GM18909 (cell line): ENCODE measurements around the gene REEP5.
"Not testable (repeated sequence)": the region's sequence is repeated elsewhere in the genome, so short reads cannot be mapped to it uniquely, and the experiment has no call there.

Experiments
- ATAC-seq: cut with Tn5 transposase; IDR thresholded peaks from one replicate; pipeline ENCODE4 v1.9.1; 2021; ENCODE audit warnings: mild to moderate bottlenecking; ENCODE audit not compliant: unreplicated experiment, poor library complexity

Gene REEP5

GRCh38 chr5:112921833-112922817 lies at the start of gene REEP5:
Gene REEP5 (minus strand): TSS chr5:112922227. CDS start chr5:112922190, 37 bp downstream.
- peak; percentile 71 for ATAC-seq

- no peak for ATAC-seq
Measured at GRCh38 chr5:112971276-112971675, 49.2 kb upstream of the REEP5 start.

GRCh38 chr5:112968411-112969106 lies 46.5 kb upstream of the REEP5 start:
- no peak for ATAC-seq

GRCh38 chr5:112967520-112968083 lies 45.6 kb upstream of the REEP5 start:
- no peak for ATAC-seq

- no peak for ATAC-seq
Measured at GRCh38 chr5:112965733-112966306, 43.8 kb upstream of the REEP5 start.

- not testable (repeated sequence) for ATAC-seq
Measured at GRCh38 chr5:112963374-112963733, 41.3 kb upstream of the REEP5 start.

- ATAC-seq, result no peak
Measured at GRCh38 chr5:112960863-112961504, 39.0 kb upstream of the REEP5 start.

- ATAC-seq, result no peak
Measured at GRCh38 chr5:112960315-112960714, 38.3 kb upstream of the REEP5 start.

GRCh38 chr5:112959872-112960271 lies 37.8 kb upstream of the REEP5 start:
- not testable (repeated sequence) for ATAC-seq

GRCh38 chr5:112958093-112959088 lies 36.4 kb upstream of the REEP5 start:
- peak; percentile 87 for ATAC-seq

GRCh38 chr5:112957036-112957808 lies 35.2 kb upstream of the REEP5 start:
- no peak for ATAC-seq

GRCh38 chr5:112956606-112957005 lies 34.6 kb upstream of the REEP5 start:
- no peak for ATAC-seq

GRCh38 chr5:112951124-112951702 lies 29.2 kb upstream of the REEP5 start:
- peak; percentile 86 for ATAC-seq

- no peak for ATAC-seq
Measured at GRCh38 chr5:112948458-112948857, 26.4 kb upstream of the REEP5 start.

GRCh38 chr5:112940670-112941069 lies 18.6 kb upstream of the REEP5 start:
- no peak for ATAC-seq

GRCh38 chr5:112938286-112938685 lies 16.3 kb upstream of the REEP5 start:
- no peak for ATAC-seq

GRCh38 chr5:112935675-112936074 lies 13.6 kb upstream of the REEP5 start:
- no peak for ATAC-seq

GRCh38 chr5:112934366-112934663 lies 12.3 kb upstream of the REEP5 start:
- no peak for ATAC-seq
